OCI-LY1 (cell line): Measurements from ENCODE around the gene EPHA2.

Experiments used
- H2AFZ ChIP-seq: fragments of 200-600 bp; sonication (generic), shearing (Covaris generic); 2 replicates; pipeline ENCODE4 v1.6.0; 2014; ENCODE audit warnings: antibody characterized with exemption, mild to moderate bottlenecking, low read length
- H3F3A ChIP-seq: fragments of 200-600 bp; sonication (generic), shearing (Covaris generic); 2 replicates; pipeline ENCODE4 v1.6.0; 2014; ENCODE audit warnings: mild to moderate bottlenecking, antibody characterized with exemption, low read length, moderate library complexity; ENCODE audit not compliant: insufficient read depth
- H3K27ac ChIP-seq: fragments of 200-600 bp; sonication (generic); 2 replicates; pipeline ENCODE4 v1.5.1; 2014; ENCODE audit warnings: low read length, mixed run types, mild to moderate bottlenecking, low read depth; ENCODE audit not compliant: poor library complexity, severe bottlenecking
- H3K27me3 ChIP-seq: fragments of 200-600 bp; sonication (generic); 2 replicates; pipeline ENCODE4 v1.6.0; 2014; ENCODE audit warnings: antibody characterized with exemption, mild to moderate bottlenecking, low read length, moderate library complexity; ENCODE audit not compliant: insufficient read depth
- H3K36me3 ChIP-seq: fragments of 200-600 bp; sonication (generic); 2 replicates; pipeline ENCODE4 v1.6.1; 2014; ENCODE audit warnings: mild to moderate bottlenecking, antibody characterized with exemption, low read length, moderate library complexity, mixed read lengths; ENCODE audit not compliant: insufficient read depth
- H3K4me1 ChIP-seq: fragments of 200-600 bp; sonication (generic); 2 replicates; pipeline ENCODE4 v1.5.1; 2014; ENCODE audit warnings: mild to moderate bottlenecking, low read length, moderate library complexity; ENCODE audit not compliant: insufficient read depth, severe bottlenecking
- H3K4me2 ChIP-seq: fragments of 200-600 bp; sonication (generic), shearing (Covaris generic); 2 replicates; pipeline ENCODE4 v1.6.1; 2014; ENCODE audit warnings: low read length
- H3K4me3 ChIP-seq: fragments of 200-600 bp; sonication (generic); 2 replicates; pipeline ENCODE4 v1.5.1; 2014; ENCODE audit warnings: low read length, low read depth, mild to moderate bottlenecking, mixed read lengths; ENCODE audit not compliant: poor library complexity, severe bottlenecking
- H3K79me2 ChIP-seq: fragments of 200-600 bp; shearing (Covaris generic); 2 replicates; pipeline ENCODE4 v1.6.1; 2016; ENCODE audit warnings: mixed run types, low read length, mixed read lengths; ENCODE audit not compliant: insufficient read depth
- H3K9ac ChIP-seq: fragments of 200-600 bp; sonication (generic), shearing (Covaris generic); 2 replicates; pipeline ENCODE4 v1.6.1; 2014; ENCODE audit warnings: mild to moderate bottlenecking, low read length, mixed read lengths
- H3K9me2 ChIP-seq: fragments of 200-600 bp; sonication (generic), shearing (Covaris generic); 2 replicates; pipeline ENCODE4 v1.6.1; 2014; ENCODE audit warnings: low read depth, mild to moderate bottlenecking, low read length, mixed read lengths
- H3K9me3 ChIP-seq: fragments of 200-600 bp; shearing (Covaris generic); 2 replicates; pipeline ENCODE4 v1.6.1; 2014; ENCODE audit warnings: low read length, mixed read lengths
- H4K20me1 ChIP-seq: fragments of 200-600 bp; sonication (generic), shearing (Covaris generic); 2 replicates; pipeline ENCODE4 v1.6.0; 2016; ENCODE audit warnings: mild to moderate bottlenecking, low read length; ENCODE audit not compliant: insufficient read depth
- CTCF ChIP-seq: fragments of 200-600 bp; sonication (generic), shearing (Covaris generic); IDR thresholded peaks from 2 replicates; pipeline ENCODE4 v1.5.1; 2017; ENCODE audit warnings: mild to moderate bottlenecking, antibody characterized with exemption, low read length, moderate library complexity, mixed read lengths
- EZH2 ChIP-seq: fragments of 200-600 bp; sonication (generic), shearing (Covaris generic); IDR thresholded peaks from 2 replicates; pipeline ENCODE4 v1.8.0; 2017; ENCODE audit warnings: borderline replicate concordance, mixed run types, mild to moderate bottlenecking, antibody characterized with exemption, low read length, moderate library complexity, mixed read lengths

Gene EPHA2

GRCh38 chr1:16148329-16149092 lies 7.4 kb downstream of the EPHA2 start:
- Histone ChIP-seq H2AFZ (no peak overlapping the region), H3F3A (no peaks in the 10 kb centered on the region), H4K20me1 (no peaks in the 10 kb centered on the region), H3K36me3 (no peaks in the 10 kb centered on the region), H3K9me2 (no peaks in the 10 kb centered on the region), H3K4me2 (no peak overlapping the region), H3K27me3 (peaks cover 14% of the 10 kb centered on the region), H3K9me3 (no peaks in the 10 kb centered on the region), H3K27ac (no peak overlapping the region), H3K4me3 (no peak overlapping the region), H3K4me1 (no peaks in the 10 kb centered on the region), H3K9ac (no peak overlapping the region), H3K79me2 (no peaks in the 10 kb centered on the region)
- TF ChIP-seq EZH2 (no peak), CTCF (no peak)

GRCh38 chr1:16147156-16147926 lies 8.5 kb downstream of the EPHA2 start:
- Histone ChIP-seq H3K27me3 (peaks cover 14% of the 10 kb centered on the region), H3K9ac (no peak overlapping the region), H3K9me3 (no peaks in the 10 kb centered on the region), H3K36me3 (no peaks in the 10 kb centered on the region), H3K4me1 (no peaks in the 10 kb centered on the region), H3K79me2 (no peaks in the 10 kb centered on the region), H3K4me2 (no peak overlapping the region), H3K27ac (no peak overlapping the region), H4K20me1 (no peaks in the 10 kb centered on the region), H3K4me3 (no peak overlapping the region), H3K9me2 (no peaks in the 10 kb centered on the region), H3F3A (no peaks in the 10 kb centered on the region), H2AFZ (no peak overlapping the region)
- TF ChIP-seq CTCF (no peak), EZH2 (no peak)

- Histone ChIP-seq H2AFZ (no peak overlapping the region), H3K4me3 (no peak overlapping the region), H4K20me1 (no peaks in the 10 kb centered on the region), H3K9ac (no peak overlapping the region), H3F3A (no peaks in the 10 kb centered on the region), H3K9me2 (no peaks in the 10 kb centered on the region), H3K27ac (no peak overlapping the region), H3K9me3 (no peaks in the 10 kb centered on the region), H3K27me3 (peaks cover 8% of the 10 kb centered on the region; the same call in 1 of the 2 replicates), H3K36me3 (no peaks in the 10 kb centered on the region), H3K79me2 (no peaks in the 10 kb centered on the region), H3K4me1 (no peaks in the 10 kb centered on the region), H3K4me2 (no peak overlapping the region)
- TF ChIP-seq CTCF (no peak), EZH2 (no peak)
These were observed 9.4 kb downstream of the EPHA2 start for GRCh38 chr1:16146279-16147155.
